ENCODE data around the gene TRIM36. TPM values are rescaled to one million over a fixed set of nuclear protein-coding genes. Genes with fewer than 3 reads are reported as not detected.

The TRIM36 gene
- total RNA-seq, 1 donor from 2014 or later = 9.4 TPM

DNA sequence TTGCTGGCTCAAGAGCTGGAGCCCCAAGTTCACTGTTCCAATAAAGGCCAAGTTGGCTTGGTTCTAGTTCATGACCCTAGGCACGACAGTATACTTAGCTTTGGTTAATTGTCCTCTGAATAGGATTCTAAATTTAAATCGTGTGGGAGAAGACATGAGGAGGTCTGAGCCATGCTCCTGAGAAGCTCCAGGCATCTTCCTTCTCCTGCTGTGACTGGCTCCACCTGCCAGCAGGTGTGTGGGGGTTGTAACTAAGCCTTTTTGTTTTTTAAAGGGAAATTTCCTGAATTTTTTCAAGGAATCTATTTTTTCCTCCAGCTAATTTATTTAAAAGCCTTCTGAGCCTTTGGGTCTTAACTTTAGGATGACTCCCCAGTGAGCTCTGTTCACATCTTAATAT lies 20.2 kb upstream of the TRIM36 start:
- Mint-ChIP-seq H3K27me3 (ENCODE audit: low read depth) (peaks cover 8% of the 10 kb centered on the region), H3K36me3 (ENCODE audit: low read depth) (no peaks in the 10 kb centered on the region), H3K4me3 (ENCODE audit: unreplicated experiment) (no peak overlapping the region), H3K4me1 (ENCODE audit: low read depth) (no peaks in the 10 kb centered on the region), H3K27ac (ENCODE audit: unreplicated experiment) (no peak overlapping the region), H3K9me3 (ENCODE audit: low read depth) (no peaks in the 10 kb centered on the region)
- TF ChIP-seq, protein P1, sequence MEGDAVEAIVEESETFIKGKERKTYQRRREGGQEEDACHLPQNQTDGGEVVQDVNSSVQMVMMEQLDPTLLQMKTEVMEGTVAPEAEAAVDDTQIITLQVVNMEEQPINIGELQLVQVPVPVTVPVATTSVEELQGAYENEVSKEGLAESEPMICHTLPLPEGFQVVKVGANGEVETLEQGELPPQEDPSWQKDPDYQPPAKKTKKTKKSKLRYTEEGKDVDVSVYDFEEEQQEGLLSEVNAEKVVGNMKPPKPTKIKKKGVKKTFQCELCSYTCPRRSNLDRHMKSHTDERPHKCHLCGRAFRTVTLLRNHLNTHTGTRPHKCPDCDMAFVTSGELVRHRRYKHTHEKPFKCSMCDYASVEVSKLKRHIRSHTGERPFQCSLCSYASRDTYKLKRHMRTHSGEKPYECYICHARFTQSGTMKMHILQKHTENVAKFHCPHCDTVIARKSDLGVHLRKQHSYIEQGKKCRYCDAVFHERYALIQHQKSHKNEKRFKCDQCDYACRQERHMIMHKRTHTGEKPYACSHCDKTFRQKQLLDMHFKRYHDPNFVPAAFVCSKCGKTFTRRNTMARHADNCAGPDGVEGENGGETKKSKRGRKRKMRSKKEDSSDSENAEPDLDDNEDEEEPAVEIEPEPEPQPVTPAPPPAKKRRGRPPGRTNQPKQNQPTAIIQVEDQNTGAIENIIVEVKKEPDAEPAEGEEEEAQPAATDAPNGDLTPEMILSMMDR (IDR thresholded peaks at IDR 0.05) = no peak
- DNase-seq (ENCODE audit: low spot score) = no peak

DNA sequence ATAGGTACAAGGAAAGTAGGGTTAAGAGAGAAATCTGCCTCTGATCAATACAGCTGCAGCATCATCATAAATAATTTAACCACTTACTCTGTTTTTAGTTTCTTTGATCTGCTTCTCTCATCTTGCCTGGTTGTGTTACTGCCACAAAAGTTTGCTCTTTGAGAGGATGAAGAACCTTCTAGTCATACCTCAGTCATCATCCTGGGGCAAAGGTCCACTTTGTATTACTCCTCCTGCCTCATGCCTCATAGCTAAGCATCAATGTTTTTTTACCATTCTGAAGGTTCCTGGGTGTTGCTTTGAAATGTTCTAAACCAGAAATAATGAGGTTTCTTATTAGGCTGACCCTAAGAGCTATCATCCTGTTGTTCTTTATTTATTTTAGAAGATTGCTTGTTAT lies 17.1 kb upstream of the TRIM36 start:
- Mint-ChIP-seq H3K4me1 (ENCODE audit: low read depth) (no peaks in the 10 kb centered on the region), H3K4me3 (ENCODE audit: unreplicated experiment) (no peak overlapping the region), H3K27me3 (ENCODE audit: low read depth) (peaks cover 23% of the 10 kb centered on the region), H3K36me3 (ENCODE audit: low read depth) (peaks cover 3% of the 10 kb centered on the region), H3K27ac (ENCODE audit: unreplicated experiment) (no peak overlapping the region), H3K9me3 (ENCODE audit: low read depth) (peaks cover 4% of the 10 kb centered on the region)
- TF ChIP-seq, protein P1 (IDR thresholded peaks at IDR 0.05) = no peak
- no peak for DNase-seq (ENCODE audit: low spot score)

DNA sequence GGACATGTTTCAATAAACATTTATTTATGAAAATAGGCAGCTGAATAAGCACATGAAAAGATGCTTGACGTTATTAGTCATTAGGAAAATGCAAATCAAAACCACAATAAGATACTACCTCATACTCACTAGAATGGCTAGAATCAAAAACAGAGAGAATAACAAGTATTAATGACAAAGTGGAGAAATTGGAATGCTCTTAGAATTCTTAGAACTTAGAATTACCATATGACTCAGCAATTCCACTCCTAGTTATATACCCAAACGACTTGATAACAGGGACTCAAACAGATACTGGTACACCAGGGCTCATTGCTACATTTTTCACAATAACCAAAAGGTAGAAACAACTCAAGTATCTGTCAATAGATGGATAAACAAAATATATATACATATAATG lies 15.1 kb upstream of the TRIM36 start:
- H3K9me3 Mint-ChIP-seq (ENCODE audit: low read depth) = peaks cover 4% of the 10 kb centered on the region
- H3K27ac Mint-ChIP-seq (ENCODE audit: unreplicated experiment) = no peak overlapping the region
- peaks cover 3% of the 10 kb centered on the region for H3K36me3 Mint-ChIP-seq (ENCODE audit: low read depth)
- H3K27me3 Mint-ChIP-seq (ENCODE audit: low read depth) = peaks cover 41% of the 10 kb centered on the region
- TF ChIP-seq, protein P1 (IDR thresholded peaks at IDR 0.05) = no peak
- DNase-seq (ENCODE audit: low spot score) = no peak
- peaks cover 9% of the 10 kb centered on the region for H3K4me1 Mint-ChIP-seq (ENCODE audit: low read depth)
- no peak overlapping the region for H3K4me3 Mint-ChIP-seq (ENCODE audit: unreplicated experiment)

DNA sequence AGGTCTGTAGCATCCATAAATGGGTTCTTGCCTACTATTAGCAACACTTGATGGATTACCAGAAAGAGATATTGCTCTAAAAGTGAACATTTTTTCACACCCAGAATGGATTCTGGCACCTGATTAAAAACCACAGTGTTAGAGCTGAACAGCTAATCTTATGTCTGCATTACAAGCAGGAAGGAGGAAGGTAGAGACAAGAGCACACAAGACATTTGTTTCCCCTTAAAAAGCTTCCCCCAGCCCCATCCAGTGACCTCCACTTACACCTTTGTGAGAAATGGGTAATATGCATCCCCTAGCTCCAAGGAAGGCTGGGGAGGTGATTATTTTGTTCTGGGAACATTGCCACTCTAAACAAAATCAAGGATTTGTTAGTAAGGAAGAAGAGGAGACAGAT lies 12.0 kb upstream of the TRIM36 start:
- Mint-ChIP-seq H3K4me1 (ENCODE audit: low read depth) (peaks cover 9% of the 10 kb centered on the region), H3K36me3 (ENCODE audit: low read depth) (peaks cover 3% of the 10 kb centered on the region), H3K4me3 (ENCODE audit: unreplicated experiment) (no peak overlapping the region), H3K27ac (ENCODE audit: unreplicated experiment) (no peak overlapping the region), H3K9me3 (ENCODE audit: low read depth) (peaks cover 4% of the 10 kb centered on the region), H3K27me3 (ENCODE audit: low read depth) (peaks cover 59% of the 10 kb centered on the region)
- TF ChIP-seq, protein P1 (IDR thresholded peaks at IDR 0.05) = no peak
- DNase-seq (ENCODE audit: low spot score) = no peak

DNA sequence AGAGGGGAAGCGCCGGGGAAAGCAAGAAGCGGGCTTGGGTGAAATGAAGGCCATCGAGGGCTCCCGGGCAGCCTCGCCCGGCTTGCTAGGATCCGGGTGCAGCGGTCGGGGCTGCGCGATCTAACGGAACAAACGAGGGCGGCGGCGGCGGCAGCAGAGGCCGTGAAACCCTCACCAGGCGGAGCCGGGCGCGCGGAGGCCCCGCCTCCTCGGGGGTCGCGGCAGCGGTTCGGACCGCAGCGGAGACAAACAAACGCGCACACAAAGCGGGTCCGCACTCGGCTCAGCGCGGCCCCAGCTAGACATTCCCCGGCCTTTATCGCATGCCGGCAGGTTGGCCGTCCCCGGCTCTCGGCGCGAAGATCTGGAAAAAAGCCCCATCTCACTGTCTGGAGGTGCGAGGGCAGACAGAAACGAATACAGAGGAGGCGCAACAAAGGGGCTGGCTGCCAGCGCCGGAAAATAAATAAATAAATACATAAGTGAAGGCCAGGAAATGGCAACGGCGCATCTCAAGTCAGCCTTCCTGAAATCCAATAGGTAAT lies 10.5 kb upstream of the TRIM36 start:
- peaks cover 62% of the 10 kb centered on the region for H3K27me3 Mint-ChIP-seq (ENCODE audit: low read depth)
- peaks cover 4% of the 10 kb centered on the region for H3K9me3 Mint-ChIP-seq (ENCODE audit: low read depth)
- peak overlapping the region; percentile 45 for H3K27ac Mint-ChIP-seq (ENCODE audit: unreplicated experiment)
- peaks cover 9% of the 10 kb centered on the region for H3K4me1 Mint-ChIP-seq (ENCODE audit: low read depth)
- DNase-seq (ENCODE audit: low spot score) = no peak
- H3K4me3 Mint-ChIP-seq (ENCODE audit: unreplicated experiment) = peak overlapping the region; percentile 89
- peaks cover 3% of the 10 kb centered on the region for H3K36me3 Mint-ChIP-seq (ENCODE audit: low read depth)
- TF ChIP-seq, protein P1 (IDR thresholded peaks at IDR 0.05) = no peak

Data from chondrocyte (in vitro differentiated cells).